HG03521 (cell line): ENCODE data around the gene SUFU.
"Not testable (repeated sequence)": the region's sequence is repeated elsewhere in the genome, so short reads cannot be mapped to it uniquely, and the experiment has no call there.

Source experiments
- ATAC-seq: cut with Tn5 transposase; IDR thresholded peaks from one replicate; pipeline ENCODE4 v1.9.1; 2021; ENCODE audit warnings: mild to moderate bottlenecking, moderate library complexity; ENCODE audit not compliant: unreplicated experiment

SUFU gene

DNA sequence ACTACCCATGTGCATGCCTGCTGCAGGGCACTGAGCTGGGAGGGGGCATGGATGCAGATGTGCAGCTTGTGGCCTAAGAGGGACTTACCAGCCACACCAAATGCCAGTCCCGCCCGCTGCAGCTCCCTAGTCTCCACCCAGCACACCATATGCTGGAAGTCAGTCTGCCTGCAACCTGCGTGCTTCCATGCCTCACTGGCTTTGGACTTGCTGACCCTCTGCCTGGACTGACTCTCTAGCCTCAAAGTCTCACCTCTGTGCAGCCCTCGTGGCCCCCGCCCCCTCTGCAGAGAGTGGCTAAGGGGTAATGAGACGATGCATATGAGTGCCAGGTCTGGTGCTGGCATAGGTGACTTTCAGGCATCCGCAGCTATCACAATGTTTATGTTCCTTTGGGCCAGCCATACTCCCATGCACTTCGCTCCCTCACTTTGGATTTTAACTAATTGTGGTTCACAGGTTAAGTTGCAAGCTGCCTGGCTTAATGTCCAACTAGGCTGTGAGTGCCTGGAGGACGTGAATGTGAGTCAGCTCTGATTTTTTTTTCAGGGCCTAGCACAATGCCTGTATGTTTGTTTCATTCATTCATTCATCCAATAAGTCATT, 162.2 kb downstream of the SUFU start:
- no peak for ATAC-seq

DNA sequence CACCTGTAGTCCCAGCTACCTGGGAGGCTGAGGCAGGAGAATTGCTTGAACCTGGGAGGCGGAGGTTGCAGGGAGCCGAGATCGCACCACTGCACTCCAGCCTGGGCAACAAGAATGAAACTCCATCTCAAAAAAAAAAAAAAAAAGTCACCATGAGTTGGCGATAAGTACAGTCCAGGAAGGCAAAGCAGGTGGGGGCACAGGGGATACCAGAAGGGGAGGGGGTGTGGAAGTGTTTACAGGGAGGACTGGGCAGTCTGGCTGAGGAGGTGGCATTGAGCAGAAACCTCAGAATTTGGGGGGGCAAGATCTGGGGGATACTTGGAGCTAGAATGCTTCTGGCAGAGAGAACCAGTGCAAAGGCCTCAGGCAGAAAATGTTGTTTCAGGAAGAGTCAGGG, 163.6 kb downstream of the SUFU start:
- not testable (repeated sequence) for ATAC-seq

DNA sequence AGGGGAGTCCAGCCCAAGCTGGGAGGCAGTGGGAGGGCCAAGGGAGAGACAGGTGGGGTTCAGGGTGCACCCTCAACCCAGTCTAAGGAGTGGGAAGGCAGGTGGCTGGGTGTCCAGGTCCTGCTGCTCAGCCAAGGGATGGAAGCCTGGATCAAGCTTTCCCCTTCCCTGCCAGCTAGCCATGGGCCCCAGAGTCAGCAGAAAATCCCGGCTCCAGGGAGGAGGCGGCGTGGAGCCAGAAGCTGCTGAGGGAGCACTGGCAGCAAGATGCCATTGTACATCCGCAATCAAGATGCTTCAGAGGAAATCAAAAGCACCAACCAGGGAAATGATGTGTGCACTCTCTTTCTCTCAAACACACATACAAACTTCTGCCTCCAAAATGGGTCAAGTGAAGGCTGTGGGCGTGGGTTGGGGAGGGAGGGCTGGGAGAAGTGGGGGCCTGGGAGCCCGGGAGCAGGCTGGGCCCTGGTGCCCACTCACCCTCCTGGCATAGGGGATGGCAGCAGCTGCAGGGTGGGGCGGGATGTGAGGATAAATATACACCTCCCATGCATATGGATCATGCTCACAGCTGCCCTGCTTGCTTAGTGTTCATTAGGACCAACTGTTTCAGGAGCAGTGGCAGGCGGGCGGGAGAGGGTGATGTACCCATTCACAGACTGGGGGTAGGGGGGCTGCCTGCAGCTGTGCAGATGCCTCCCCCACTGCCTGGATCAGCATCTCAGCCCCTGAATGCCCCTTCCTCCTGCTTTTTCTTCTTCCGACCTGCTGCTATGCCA, 164.7 kb downstream of the SUFU start:
- ATAC-seq: no peak

DNA sequence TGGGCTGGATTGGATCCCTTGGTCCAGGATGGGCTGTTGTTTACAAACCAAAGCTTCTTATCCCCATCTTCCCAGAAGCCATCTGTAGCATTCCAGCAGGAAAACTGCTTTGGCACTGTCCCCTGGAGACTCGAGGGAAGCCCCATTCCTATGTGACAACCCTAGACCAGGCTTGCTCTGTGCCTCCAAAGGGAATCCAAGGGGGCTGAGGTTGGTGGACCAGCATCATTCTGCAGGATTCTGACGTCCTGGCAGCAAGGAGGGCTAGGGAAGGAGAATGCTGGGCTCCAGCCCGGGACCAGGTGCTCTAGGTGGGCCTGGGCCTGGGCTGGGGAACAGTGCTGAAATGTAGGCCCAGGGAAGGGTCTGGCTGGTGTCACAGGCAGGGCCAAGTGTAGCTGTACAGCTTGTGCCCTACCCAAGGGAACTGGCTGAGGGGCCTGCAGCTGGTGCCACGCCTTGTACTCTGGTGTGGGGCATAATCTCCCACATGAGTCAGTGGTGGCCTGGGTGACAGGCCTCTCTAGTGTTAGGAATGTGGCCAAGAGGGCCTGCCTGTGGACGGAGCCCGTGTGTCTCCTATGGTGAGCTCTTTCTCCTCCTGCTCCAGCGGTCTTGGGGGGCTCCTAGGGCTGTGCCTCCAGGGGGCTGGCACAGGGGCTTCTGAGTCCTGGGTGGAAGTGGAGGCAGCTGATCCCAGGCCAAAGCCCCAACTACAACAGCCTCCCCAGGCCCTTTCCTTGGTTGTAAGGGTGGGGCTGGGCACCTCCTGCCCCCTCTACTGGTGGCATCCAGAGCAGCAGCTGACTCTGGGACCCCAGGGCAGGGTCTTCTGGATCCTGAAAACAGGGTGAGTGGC, 165.7 kb downstream of the SUFU start:
- no peak for ATAC-seq

DNA sequence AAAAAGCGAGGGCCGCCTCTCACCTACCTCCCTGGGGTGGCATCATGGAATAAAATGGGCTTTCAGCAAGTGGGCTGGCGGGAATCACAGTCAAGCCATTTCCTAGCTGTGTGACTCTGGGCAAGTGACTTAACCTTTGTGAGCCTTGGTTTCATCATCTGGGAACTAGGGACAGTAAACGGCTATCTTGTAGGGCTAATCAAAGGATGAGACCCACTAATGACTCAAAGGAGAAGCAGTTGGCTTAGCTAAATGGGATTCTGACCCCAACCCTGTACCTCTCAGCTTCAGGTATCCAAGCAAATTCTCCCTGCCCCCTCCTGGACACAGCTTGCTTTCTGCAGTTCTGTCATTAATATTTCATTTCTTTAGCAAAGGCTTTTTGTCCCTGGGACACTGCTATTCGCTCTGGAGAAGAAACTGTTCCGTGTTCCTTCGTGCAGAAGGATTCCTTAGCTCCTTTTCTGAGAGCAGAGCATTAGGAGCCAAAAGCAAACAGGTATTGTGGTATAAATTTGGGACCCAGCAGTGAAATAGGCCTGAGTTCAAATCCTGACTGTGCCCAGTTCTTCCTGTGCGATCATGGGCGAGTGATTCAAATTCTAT, 166.4 kb downstream of the SUFU start:
- ATAC-seq: no peak

DNA sequence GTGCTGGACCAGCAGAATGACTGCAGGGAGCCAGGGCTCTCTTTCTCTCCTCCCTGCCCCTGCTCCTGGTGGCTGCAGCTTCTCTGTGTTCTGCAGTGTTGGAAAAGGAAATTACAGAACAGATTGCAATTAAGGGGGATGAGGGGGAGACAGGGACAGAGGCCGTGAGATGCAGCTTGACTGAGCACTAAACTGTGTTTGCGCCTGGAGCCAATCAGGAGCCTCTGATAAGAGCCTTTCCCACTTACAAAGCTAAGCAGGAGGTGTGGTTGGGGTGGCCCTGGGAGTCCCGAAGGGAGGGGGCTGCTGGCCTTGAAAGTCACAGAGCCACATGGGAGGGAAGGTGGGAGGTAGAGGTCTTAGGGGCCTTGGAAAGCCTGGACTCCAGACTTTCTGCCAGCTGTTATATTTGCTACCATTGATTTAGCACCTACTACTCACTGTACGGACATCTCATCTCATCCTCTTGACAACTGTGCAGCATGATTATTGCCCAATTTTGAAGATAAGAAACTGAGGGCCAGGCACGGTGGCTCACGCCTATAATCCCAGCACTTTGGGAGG, 167.2 kb downstream of the SUFU start:
- ATAC-seq: no peak

DNA sequence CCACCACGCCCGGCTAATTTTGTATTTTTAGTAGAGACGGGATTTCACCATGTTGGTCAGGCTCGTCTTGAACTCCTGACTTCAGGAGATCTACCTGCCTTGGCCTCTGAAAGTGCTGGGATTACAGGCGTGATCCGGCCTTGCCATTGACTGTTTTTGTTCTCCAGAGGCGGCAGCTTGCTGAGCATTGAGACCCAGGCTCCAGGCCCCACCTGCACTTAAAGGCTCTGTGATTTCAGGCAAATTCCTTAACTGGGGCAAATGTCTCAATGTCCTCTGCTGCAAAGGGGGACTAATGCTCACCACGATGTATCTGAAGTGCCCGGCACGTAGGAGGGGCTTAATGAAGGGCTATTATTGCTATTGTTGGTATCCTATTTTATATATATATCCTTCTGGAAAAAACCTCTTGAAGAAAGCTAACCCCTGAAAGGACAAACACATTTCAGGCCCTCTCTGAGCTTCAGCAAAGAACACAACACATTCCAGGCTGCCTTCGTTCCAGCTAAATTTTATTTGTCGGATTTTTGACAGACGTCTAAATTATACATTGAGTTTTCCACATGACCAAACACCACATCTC, 169.6 kb downstream of the SUFU start:
- no peak for ATAC-seq

DNA sequence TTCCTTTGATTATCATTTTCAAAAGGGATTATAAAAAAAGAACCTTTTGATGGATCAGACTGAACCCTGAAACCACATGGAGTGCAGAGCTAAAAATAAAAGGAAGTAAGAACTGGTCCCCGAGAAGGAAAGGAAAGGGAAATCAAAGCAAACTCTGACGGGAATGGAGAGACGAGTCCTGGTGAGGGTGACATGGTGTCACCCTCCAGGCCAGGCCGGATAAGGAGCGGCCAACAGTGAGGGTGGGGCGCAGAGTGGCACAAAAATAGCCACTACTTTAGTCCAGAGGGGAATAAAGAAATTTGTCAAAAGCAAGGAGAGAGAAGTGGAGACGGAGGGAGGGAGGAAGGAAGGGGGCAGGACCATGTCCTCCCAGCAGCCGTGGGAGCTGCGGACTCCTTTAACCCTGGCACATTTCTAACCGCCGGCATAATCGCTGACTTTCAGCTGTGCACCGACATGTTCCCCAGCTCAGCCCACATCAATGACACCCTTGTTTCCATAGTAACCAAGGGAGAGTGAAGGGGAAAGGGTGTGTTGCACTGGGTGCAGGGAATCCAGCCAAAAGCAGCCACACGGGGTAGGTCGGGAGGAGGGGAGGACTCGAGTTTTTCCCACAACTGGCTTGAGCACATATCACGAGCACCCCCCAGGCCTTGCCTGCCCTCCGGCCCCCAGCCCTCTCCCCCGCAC, 170.2 kb downstream of the SUFU start:
- no peak for ATAC-seq

DNA sequence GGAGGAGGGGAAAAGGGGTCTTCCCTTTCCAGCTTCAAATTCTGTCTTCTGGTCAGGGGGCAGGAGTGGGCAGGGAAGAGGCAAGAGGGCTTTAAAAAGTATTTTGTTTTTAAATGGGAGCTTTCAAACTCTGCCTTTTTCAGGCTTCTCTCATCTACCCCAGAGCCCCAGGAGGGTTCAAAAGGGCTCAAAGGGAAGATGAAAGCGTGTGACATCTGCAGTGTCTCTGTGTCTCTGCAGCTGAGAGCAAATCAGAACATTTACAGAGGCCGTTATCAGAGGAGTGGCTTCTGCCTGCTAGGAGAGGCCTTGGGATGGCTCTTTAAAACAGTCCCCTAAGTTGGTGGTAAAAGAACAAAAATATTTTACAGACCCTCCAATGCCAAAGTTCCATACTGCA, 170.8 kb downstream of the SUFU start:
- no peak for ATAC-seq

DNA sequence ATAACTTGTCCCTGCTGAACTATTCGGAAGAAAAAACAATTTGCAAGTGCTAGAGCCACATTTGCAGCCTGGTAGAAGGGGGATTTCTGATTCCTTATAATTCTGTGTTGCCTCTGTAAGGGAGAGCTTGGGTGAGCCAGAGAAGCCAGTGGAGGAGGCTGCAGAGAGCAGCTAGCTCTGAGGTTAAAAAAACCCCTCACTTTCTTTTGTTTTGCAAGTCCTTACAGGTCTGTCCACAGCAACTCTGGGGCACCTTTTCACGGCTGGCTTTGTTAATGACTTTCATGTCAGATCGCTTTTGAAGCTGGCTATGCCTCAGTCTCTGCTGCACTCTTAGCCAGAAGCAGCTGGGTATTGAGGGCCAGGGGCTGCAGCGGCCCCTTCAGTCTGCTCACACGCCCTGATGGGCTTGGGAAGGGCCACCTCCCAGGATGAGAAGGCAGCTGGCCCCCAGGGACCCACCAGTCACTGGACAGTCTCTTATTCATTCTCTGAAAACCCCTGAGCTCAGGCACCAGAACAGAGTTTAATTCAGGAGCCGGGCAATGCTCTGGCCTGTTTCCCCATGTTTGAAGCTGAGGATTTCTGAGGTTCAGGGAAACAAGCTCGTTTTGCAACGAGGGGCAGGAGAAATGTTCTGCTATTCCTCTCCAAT, 171.4 kb downstream of the SUFU start:
- no peak for ATAC-seq

DNA sequence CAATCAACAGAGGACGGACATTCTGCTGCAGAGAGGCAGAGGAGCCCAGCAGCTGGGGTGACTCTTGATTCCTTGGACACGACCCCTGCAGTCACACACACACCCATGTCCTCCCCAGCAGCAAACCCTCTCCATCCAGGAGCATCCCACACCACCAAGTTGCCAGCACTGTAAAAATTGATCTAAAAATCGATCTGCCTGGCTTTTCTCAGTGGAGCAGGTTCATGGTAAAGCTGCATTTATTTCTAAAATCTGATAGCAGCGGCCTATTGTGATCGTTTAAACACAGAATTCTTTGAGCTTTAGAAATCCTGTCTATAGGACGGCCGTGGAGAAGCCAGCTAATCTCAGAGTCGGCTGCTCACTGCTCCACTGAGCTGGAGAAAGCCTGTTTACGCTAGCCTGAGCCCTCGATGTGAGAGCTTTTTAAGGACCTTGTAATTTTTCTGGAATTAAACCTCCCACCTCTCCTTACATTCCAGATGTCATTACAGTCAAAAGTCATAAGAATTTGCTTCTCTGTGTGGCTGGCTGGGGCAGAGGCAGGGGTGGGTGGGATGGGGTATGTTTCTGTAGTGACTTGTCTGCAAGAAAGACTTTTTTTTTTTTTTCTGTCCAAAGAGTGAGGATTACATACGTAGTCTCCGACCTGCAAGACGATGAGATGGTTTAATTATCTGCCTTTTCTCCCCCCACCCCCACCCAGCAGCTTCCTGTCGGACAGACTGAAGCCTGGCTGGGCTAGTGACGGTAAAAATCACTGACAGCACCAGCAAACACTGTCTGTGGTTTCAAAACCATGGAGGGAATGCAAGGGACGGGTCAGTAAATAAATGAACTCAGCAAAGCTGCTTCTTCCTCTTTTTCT, 172.1 kb downstream of the SUFU start:
- no peak for ATAC-seq

DNA sequence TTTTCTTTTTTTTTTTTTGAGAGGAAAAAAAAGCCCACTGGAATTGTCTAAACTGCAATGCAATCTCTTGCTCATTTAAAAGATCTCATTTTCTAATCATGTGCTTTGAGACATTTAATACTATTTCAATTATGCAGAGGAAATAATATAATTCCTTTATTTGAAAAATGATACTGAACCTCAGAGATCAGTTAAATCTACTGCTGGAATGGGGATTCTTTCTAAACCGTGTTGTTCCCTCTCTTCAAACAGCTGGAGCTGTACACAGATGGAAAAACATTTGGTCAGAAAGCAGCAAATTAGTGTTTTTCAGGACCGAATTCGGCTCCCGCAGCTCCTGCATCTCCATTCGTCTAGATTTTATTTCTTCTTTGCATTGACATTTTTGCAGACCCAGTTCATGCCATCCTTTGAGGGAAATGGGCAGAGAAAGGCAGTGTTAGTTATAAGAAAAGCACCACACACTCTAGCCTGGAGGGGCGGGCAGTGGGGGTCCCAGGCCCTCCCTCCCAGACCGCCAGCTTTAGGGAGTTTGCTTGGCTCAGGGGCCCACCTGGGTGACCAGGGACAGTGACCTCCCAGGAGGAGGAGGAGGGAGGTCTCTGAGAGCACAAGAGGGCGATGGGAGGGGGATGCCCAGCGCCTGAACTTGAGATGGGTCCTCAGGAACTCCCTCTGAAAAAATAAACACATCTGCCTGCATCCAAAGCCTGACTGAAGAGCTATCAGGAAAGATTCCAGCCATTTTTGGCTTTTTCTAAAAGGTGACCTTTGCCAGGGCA, 173.0 kb downstream of the SUFU start:
- no peak for ATAC-seq

DNA sequence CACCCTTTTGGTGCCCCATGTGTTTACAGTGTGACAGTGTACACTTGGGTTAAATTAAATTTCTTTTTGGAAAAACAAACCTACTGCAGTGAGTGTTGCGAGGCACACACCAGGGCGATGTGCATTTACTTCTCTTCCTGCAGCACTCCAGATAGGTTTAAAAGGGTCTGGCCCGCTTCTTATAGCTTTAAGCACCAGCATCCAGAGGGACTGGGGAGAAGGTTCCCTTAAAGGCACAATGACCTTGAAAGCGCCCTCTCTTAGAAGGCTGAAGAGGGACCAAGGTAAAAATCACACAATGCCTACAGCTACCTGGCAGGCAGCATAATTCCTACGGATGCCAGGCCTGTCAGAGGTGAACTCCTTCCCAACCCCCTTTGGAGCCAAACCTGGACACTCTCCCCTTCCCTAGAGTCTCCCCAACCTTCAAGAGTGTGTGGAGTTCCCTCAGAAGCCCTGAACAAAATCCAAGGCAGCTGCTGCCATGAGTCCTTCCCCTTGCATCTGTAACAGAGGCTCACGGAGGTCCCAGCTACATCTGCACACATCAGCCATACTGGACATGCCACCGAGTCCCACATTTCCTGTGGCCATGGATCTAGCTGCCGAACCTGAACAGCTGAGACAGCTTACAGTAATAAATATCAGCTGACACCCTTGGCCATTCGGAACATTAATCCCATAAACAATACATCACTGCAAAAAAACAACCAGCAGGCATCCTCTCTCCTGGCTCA, 173.7 kb downstream of the SUFU start:
- no peak for ATAC-seq

DNA sequence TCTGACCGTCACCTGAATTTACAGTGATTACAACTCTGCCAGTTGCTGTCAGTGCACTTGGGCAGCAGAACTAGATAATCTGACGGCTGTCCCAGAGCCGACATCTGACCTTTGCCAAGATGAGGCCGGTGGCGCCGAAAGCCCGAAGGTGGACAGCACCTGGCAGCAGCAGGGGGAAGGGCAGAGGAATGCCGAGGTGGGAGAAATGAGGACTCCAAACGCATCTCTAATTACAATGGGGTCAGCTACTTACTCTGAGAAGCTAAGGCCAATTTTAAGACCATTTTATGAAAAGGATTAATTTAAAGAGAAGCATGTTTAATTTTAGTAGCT, 174.3 kb downstream of the SUFU start:
- ATAC-seq: no peak

DNA sequence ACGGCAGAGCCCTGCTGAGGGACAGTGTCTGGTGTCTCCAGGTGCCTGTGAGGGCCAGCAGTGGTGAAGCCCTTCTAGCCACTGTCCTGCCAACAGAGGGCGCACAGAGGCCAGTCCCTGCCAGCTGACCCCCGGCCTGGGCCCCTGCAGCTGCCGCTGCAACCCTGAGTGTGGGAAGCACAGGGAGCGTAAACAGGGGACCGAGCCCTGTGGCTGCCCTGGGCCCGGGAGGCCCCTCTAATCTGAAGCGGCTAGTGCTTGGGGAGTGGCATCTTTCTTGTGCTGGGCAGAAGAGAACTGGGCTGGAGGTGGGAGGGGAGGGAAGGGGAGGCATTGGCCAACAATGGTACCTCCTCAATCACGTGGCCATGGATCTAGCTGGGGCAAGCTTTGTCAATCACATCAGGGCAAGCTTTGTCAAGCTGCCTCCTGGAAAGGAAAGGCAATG, 175.1 kb downstream of the SUFU start:
- no peak for ATAC-seq

DNA sequence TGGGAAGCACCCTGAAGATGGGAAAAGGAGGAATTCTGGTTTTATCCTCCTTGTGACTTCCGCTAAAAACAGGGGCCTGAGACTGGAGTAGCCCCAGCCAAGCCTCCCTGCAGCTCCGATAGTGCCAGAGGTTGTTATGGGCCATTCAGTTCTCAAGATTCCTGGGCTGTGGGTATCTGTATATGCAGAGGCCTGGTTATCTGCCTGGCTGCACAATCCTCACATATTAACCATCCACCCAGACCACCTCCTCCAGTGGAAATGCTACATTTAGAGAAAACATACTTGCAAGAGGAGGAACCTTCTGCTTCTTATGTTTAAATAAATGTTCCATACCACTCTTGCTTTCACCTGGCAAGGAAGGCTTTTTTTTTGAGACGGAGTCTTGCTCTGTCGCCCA, 175.8 kb downstream of the SUFU start:
- ATAC-seq: no peak

DNA sequence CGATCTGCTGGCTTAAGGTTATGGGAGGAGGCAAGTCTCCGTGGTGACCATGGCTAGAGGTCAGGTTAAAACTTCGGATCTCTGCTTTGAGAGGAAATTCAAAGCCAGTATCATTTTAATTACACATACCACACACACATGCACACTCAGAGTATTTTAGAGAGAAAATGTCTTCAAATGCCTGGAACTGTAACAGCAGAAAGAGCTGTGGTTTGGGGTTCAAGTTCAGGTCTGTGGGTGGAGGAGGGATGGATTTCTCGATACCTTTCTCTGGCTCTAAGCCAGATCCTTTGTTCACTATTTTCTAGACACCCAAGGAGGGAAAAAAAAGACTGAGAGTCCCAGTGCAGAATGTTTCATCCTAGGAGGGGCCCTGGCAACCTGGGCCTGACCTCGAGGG, 177.9 kb downstream of the SUFU start:
- no peak for ATAC-seq
